ENCODE data around the gene FBXL5. TPM values are rescaled to one million over a fixed set of nuclear protein-coding genes. Genes with fewer than 3 reads are reported as not detected.

The FBXL5 gene
- total RNA-seq, 1 experiment from 2014 or later: 69.6 TPM

DNA sequence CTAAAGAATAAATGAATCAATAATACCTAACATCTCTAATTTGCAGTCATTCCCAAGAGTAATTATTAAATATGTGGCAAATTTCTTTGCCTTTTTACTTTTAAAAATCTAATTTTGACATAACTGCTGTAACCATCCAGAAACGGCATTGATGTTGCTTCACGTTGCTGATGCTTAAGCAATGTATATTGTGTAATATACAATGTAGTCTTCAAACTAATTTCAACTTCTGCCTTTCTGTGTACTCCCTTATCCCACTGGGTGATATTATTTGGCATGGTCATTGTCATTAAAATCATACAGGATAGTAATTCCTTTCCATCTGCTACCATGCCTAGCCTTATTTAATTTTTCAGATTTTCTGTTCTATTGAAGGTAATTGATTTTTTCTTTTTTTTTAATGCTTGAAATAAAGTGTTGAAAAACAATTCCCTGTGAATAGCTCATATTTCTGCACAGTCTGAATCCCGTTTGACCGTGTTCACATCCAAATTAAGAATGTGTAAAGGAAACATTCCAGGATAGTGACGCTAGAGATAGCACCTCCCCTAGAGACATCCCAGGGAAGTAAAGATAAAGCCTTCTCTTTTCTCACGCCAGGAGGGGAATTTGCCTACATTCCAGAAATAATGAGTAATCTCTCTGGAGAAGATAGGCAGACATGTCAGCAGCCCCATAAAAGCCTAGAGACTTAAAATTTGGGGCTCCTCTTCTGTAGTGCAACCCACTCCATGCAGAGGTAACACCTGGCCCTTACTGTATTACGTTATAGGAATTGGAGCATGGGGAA is 35.1 kb upstream of the FBXL5 start (continued):
- TF ChIP-seq NR3C1 (CRISPR knock-in tag; conservative IDR thresholded peaks at IDR 0.05; ENCODE audit: low read depth) (no peak), SOX15 (CRISPR knock-in tag; IDR thresholded peaks at IDR 0.05) (no peak)
- TF ChIP-seq, protein P1, sequence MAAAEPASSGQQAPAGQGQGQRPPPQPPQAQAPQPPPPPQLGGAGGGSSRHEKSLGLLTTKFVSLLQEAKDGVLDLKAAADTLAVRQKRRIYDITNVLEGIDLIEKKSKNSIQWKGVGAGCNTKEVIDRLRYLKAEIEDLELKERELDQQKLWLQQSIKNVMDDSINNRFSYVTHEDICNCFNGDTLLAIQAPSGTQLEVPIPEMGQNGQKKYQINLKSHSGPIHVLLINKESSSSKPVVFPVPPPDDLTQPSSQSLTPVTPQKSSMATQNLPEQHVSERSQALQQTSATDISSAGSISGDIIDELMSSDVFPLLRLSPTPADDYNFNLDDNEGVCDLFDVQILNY (CRISPR knock-in tag; IDR thresholded peaks at IDR 0.05): no peak
- TF ChIP-seq, protein P2, sequence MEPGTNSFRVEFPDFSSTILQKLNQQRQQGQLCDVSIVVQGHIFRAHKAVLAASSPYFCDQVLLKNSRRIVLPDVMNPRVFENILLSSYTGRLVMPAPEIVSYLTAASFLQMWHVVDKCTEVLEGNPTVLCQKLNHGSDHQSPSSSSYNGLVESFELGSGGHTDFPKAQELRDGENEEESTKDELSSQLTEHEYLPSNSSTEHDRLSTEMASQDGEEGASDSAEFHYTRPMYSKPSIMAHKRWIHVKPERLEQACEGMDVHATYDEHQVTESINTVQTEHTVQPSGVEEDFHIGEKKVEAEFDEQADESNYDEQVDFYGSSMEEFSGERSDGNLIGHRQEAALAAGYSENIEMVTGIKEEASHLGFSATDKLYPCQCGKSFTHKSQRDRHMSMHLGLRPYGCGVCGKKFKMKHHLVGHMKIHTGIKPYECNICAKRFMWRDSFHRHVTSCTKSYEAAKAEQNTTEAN (CRISPR knock-in tag; IDR thresholded peaks at IDR 0.05): no peak

DNA sequence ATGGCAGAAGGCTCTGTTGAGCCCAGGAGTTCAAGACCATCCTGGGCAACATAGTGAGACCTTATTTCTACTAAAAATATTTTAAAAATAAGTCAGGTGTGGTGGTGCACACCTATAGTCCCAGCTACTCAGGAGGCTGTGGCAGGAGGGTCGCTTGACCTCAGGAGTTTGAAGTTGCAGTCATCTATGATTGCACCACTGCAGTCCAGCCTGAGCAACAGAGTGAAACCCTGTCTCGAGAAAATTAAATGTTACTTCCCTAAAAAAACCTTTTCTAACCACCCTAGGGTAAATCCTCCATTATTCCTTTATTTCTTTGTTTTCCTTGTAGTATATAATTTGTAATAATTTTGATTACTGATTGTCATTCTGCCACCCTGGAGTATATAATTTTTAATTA is 34.4 kb upstream of the FBXL5 start:
- Mint-ChIP-seq H3K4me3 (no peak overlapping the region), H3K4me1 (peaks cover 45% of the 10 kb centered on the region), H3K9me3 (peaks cover 14% of the 10 kb centered on the region; the same call in 1 of the 2 replicates), H3K27me3 (ENCODE audit: low read depth) (no peaks in the 10 kb centered on the region), H3K27ac (no peak overlapping the region), H3K36me3 (peaks cover 23% of the 10 kb centered on the region)
- no peak for TF ChIP-seq TEAD1 (CRISPR knock-in tag; IDR thresholded peaks at IDR 0.05)
- CTCF ChIA-PET: interaction anchor here (0.6 kb wide), 1 partner anchor 39 kb away, joined by 5 read pairs; no protein-coding TSS in a partner anchor
- no peak for ATAC-seq
- POLR2A ChIA-PET: no interaction called here
- no peak for DNase-seq (ENCODE audit: low spot score)

DNA sequence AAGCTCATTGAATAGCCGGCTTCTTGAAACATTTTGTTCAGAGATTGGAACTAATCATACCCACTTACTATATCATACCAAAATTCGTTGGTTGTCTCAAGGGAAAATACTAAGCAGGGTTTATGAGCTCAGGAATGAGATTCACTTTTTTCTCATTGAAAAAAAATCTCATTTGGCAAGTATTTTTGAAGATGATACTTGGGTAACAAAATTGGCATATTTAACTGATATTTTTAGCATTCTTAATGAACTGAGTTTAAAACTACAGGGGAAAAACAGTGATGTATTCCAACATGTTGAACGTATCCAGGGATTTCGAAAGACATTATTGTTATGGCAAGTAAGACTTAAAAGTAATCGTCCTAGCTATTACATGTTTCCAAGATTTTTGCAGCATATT is 32.9 kb upstream of the FBXL5 start:
- Mint-ChIP-seq H3K36me3 (peaks cover 23% of the 10 kb centered on the region), H3K4me1 (peaks cover 48% of the 10 kb centered on the region), H3K9me3 (no peaks in the 10 kb centered on the region), H3K27me3 (ENCODE audit: low read depth) (no peaks in the 10 kb centered on the region), H3K27ac (no peak overlapping the region), H3K4me3 (no peak overlapping the region)
- DNase-seq (ENCODE audit: low spot score) (no peak), ATAC-seq (no peak)
- CTCF ChIA-PET: no interaction called here
- TF ChIP-seq ZNF121 (CRISPR knock-in tag; IDR thresholded peaks at IDR 0.05) (no peak), NFYB (CRISPR knock-in tag; conservative IDR thresholded peaks at IDR 0.05; ENCODE audit: low read depth) (no peak), KAT7 (CRISPR knock-in tag; IDR thresholded peaks at IDR 0.05; ENCODE audit: borderline replicate concordance) (no peak), FOXK1 (CRISPR knock-in tag; IDR thresholded peaks at IDR 0.05) (no peak)
- TF ChIP-seq, protein P3, sequence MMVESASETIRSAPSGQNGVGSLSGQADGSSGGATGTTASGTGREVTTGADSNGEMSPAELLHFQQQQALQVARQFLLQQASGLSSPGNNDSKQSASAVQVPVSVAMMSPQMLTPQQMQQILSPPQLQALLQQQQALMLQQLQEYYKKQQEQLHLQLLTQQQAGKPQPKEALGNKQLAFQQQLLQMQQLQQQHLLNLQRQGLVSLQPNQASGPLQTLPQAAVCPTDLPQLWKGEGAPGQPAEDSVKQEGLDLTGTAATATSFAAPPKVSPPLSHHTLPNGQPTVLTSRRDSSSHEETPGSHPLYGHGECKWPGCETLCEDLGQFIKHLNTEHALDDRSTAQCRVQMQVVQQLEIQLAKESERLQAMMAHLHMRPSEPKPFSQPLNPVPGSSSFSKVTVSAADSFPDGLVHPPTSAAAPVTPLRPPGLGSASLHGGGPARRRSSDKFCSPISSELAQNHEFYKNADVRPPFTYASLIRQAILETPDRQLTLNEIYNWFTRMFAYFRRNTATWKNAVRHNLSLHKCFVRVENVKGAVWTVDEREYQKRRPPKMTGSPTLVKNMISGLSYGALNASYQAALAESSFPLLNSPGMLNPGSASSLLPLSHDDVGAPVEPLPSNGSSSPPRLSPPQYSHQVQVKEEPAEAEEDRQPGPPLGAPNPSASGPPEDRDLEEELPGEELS (CRISPR knock-in tag; IDR thresholded peaks at IDR 0.05): no peak
- TF ChIP-seq, protein P4, sequence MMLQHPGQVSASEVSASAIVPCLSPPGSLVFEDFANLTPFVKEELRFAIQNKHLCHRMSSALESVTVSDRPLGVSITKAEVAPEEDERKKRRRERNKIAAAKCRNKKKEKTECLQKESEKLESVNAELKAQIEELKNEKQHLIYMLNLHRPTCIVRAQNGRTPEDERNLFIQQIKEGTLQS (CRISPR knock-in tag; conservative IDR thresholded peaks at IDR 0.05): no peak
- POLR2A ChIA-PET: no interaction called here

DNA sequence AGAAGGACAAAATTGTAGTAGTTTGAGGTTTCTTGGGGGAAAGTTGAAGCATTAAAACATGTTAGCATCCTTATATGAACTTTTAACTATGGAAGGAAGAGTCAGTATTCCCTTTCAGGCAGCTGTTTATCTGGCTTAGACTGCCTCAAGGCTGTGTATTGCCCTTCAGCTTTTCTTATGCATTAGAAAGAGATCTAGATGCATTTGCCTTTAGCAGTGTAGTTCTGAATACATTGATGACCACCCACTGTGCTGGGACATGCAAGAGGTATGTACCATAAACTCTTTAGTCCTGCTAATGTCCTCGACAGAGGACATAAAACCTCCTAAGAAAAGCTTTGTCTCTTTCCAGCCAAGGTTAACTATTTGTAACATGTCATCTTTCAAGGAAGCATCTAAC is 29.3 kb upstream of the FBXL5 start:
- peak overlapping the region; percentile 95 for H3K27ac Mint-ChIP-seq
- H3K4me3 Mint-ChIP-seq: peak overlapping the region; percentile 51
- peaks cover 30% of the 10 kb centered on the region for H3K36me3 Mint-ChIP-seq
- H3K9me3 Mint-ChIP-seq: no peaks in the 10 kb centered on the region
- H3K27me3 Mint-ChIP-seq (ENCODE audit: low read depth): no peaks in the 10 kb centered on the region
- TF ChIP-seq, protein P5, sequence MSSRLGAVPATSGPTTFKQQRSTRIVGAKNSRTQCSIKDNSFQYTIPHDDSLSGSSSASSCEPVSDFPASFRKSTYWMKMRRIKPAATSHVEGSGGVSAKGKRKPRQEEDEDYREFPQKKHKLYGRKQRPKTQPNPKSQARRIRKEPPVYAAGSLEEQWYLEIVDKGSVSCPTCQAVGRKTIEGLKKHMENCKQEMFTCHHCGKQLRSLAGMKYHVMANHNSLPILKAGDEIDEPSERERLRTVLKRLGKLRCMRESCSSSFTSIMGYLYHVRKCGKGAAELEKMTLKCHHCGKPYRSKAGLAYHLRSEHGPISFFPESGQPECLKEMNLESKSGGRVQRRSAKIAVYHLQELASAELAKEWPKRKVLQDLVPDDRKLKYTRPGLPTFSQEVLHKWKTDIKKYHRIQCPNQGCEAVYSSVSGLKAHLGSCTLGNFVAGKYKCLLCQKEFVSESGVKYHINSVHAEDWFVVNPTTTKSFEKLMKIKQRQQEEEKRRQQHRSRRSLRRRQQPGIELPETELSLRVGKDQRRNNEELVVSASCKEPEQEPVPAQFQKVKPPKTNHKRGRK (CRISPR knock-in tag; IDR thresholded peaks at IDR 0.05; ENCODE audit: borderline replicate concordance): no peak
- TF ChIP-seq ATF1 (CRISPR knock-in tag; IDR thresholded peaks at IDR 0.05) (no peak), TP53 (CRISPR knock-in tag; IDR thresholded peaks at IDR 0.05) (no peak)
- TF ChIP-seq, protein P6, sequence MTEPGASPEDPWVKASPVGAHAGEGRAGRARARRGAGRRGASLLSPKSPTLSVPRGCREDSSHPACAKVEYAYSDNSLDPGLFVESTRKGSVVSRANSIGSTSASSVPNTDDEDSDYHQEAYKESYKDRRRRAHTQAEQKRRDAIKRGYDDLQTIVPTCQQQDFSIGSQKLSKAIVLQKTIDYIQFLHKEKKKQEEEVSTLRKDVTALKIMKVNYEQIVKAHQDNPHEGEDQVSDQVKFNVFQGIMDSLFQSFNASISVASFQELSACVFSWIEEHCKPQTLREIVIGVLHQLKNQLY (CRISPR knock-in tag; IDR thresholded peaks at IDR 0.05): no peak
- no peak for DNase-seq (ENCODE audit: low spot score)
- peak; percentile 9; the same call in 1 of the 2 replicates for ATAC-seq
- ChIA-PET CTCF (no interaction called here), POLR2A (no interaction called here)
- peaks cover 43% of the 10 kb centered on the region for H3K4me1 Mint-ChIP-seq
